K562 (cell line): ENCODE data around the gene CHAC1. TPM values are rescaled to one million over a fixed set of nuclear protein-coding genes. Genes with fewer than 3 reads are reported as not detected.

ENCODE experiments used
- KAT2B ChIP-seq: IDR thresholded peaks from one replicate; pipeline ENCODE4 v1.6.1; 2012; ENCODE audit warnings: low read depth, mild to moderate bottlenecking, control low read depth, inconsistent platforms, low read length, moderate library complexity
- KAT8 ChIP-seq: fragments of 450-650 bp; IDR thresholded peaks from 2 replicates; pipeline ENCODE4 v1.6.1; 2016; ENCODE audit warnings: low read depth, mild to moderate bottlenecking
- RERE ChIP-seq: sonication (generic); formaldehyde crosslinking; IDR thresholded peaks from 2 replicates; pipeline ENCODE4 v1.8.0; 2023; ENCODE audit warnings: missing genetic modification reagents, mild to moderate bottlenecking, borderline replicate concordance
- SIX5 ChIP-seq, 2 experiments: IDR thresholded peaks; 2 replicates each; pipeline ENCODE4 v1.6.1; 2011; ENCODE audit warnings: low read length in 2 of 2, borderline replicate concordance in 1 of 2, low read depth in 1 of 2, mild to moderate bottlenecking in 1 of 2, moderate library complexity in 1 of 2; ENCODE audit not compliant: insufficient read depth in 1 of 2
- TCF7 ChIP-seq: sonication (generic); IDR thresholded peaks from 2 replicates; pipeline ENCODE4 v1.6.1; 2016; ENCODE audit warnings: antibody characterized with exemption, borderline replicate concordance
- THAP12 ChIP-seq: fragments of 250-450 bp; sonication (Bioruptor Pico); IDR thresholded peaks from 2 replicates; pipeline ENCODE4 v1.9.0; 2021; ENCODE audit warnings: mild to moderate bottlenecking, inconsistent platforms
- polyA plus RNA-seq, 8 experiments: library from polyadenylated mRNA; depleted of rRNA in 4 of 8; stranded (reverse) in 5 of 8; unstranded in 3 of 8; fragments of >200 nt; fragmentation: Nextera tagmentation in 2 of 8; fragmentation: Illumina TruSeq in 1 of 8; extraction: Ambion mirVana in 2 of 8; extraction: Trizol in 1 of 8; gene quantifications; 2 replicates each; pipeline versions ENCODE4 v1.2.1 to v1.2.3, GENCODE V29; 2011 to 2014; ENCODE audit warnings: inconsistent platforms in 1 of 8, missing spikeins in 1 of 8
- total RNA-seq, 7 experiments: library from RNA; depleted of rRNA in 6 of 7; stranded (reverse); fragments of >200 nt in 6 of 7; fragmentation: Illumina TruSeq in 2 of 7; extraction: Trizol in 2 of 7; gene quantifications; 2 replicates each; pipeline versions ENCODE4 v1.2.1 to v1.2.3, GENCODE V29; 2011 to 2021; ENCODE audit warnings: low replicate concordance in 1 of 7
- TF ChIP-seq, protein P1 (sequence below), 3 experiments: fragments of 200-800 bp in 1 of 3; fragments of 250-450 bp in 1 of 3; fragments of 450-650 bp in 1 of 3; sonication (Bioruptor Pico) in 1 of 3; sonication (Bioruptor generic) in 1 of 3; formaldehyde crosslinking in 1 of 3; IDR thresholded peaks; 2 replicates each; pipeline versions ENCODE4 v1.6.1 to v1.8.0; 2016 to 2022; ENCODE audit warnings: mild to moderate bottlenecking in 2 of 3, missing genetic modification characterization in 2 of 3, missing compliant biosample characterization in 1 of 3, moderate library complexity in 1 of 3
- TF ChIP-seq, protein P2 (sequence below): sonication (generic); formaldehyde crosslinking; IDR thresholded peaks from 2 replicates; pipeline ENCODE4 v1.8.0; 2022; ENCODE audit warnings: missing genetic modification reagents, mild to moderate bottlenecking, borderline replicate concordance

Gene CHAC1
- total and polyA plus RNA-seq, 9 of the 15 experiments (the other 6 are each of a cell fraction or from before 2014, with no cell fraction given), result 0.47 to 39.0 (median 7.5) TPM

DNA sequence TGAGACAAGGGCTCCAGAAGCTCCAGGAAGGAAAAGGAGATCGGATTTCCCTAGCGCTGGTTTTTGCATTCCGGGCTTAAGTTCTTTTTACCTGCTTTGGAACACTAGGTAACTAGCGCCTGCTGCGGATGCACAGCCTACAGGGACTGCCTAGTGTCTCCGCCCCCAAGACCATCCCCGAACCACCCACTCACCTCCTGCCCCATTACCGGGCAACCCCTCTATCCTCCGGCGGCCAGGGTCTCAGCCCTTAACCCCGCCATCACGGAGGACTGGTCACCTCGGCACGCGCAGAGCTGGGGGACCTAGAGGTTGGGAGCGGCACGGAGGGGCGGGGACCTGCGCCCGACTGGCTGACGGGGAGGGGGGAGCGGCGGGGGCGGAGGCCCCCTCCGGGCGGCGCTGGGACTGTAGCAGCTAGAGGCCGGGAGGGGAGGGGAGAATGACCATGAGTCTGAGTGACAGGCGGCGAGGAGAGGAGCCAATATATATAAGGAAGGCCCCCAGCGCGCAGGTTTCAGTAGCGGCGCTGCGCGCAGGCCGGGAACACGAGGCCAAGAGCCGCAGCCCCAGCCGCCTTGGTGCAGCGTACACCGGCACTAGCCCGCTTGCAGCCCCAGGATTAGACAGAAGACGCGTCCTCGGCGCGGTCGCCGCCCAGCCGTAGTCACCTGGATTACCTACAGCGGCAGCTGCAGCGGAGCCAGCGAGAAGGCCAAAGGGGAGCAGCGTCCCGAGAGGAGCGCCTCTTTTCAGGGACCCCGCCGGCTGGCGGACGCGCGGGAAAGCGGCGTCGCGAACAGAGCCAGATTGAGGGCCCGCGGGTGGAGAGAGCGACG is 24.2 kb upstream of the CHAC1 start, which contains the start of gene DLL4 (continued):
- TF ChIP-seq RERE (CRISPR knock-in tag) (peak; percentile 89; the same call in 1 of the 2 replicates), THAP12 (CRISPR knock-in tag) (peak; percentile 35; the same call in 1 of the 2 replicates), TCF7 (no peak), KAT8 (no peak), SIX5 (IDR thresholded peaks at IDR 0.05; ENCODE audit: borderline replicate concordance in 1 of 2, insufficient read depth in 1 of 2, low read depth in 1 of 2, low read length in 2 of 2) (no peak), KAT2B (no peak)
- TF ChIP-seq, protein P1, sequence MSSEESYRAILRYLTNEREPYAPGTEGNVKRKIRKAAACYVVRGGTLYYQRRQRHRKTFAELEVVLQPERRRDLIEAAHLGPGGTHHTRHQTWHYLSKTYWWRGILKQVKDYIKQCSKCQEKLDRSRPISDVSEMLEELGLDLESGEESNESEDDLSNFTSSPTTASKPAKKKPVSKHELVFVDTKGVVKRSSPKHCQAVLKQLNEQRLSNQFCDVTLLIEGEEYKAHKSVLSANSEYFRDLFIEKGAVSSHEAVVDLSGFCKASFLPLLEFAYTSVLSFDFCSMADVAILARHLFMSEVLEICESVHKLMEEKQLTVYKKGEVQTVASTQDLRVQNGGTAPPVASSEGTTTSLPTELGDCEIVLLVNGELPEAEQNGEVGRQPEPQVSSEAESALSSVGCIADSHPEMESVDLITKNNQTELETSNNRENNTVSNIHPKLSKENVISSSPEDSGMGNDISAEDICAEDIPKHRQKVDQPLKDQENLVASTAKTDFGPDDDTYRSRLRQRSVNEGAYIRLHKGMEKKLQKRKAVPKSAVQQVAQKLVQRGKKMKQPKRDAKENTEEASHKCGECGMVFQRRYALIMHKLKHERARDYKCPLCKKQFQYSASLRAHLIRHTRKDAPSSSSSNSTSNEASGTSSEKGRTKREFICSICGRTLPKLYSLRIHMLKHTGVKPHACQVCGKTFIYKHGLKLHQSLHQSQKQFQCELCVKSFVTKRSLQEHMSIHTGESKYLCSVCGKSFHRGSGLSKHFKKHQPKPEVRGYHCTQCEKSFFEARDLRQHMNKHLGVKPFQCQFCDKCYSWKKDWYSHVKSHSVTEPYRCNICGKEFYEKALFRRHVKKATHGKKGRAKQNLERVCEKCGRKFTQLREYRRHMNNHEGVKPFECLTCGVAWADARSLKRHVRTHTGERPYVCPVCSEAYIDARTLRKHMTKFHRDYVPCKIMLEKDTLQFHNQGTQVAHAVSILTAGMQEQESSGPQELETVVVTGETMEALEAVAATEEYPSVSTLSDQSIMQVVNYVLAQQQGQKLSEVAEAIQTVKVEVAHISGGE (CRISPR knock-in tag; IDR thresholded peaks at IDR 0.05), result no peak
- TF ChIP-seq, protein P2, sequence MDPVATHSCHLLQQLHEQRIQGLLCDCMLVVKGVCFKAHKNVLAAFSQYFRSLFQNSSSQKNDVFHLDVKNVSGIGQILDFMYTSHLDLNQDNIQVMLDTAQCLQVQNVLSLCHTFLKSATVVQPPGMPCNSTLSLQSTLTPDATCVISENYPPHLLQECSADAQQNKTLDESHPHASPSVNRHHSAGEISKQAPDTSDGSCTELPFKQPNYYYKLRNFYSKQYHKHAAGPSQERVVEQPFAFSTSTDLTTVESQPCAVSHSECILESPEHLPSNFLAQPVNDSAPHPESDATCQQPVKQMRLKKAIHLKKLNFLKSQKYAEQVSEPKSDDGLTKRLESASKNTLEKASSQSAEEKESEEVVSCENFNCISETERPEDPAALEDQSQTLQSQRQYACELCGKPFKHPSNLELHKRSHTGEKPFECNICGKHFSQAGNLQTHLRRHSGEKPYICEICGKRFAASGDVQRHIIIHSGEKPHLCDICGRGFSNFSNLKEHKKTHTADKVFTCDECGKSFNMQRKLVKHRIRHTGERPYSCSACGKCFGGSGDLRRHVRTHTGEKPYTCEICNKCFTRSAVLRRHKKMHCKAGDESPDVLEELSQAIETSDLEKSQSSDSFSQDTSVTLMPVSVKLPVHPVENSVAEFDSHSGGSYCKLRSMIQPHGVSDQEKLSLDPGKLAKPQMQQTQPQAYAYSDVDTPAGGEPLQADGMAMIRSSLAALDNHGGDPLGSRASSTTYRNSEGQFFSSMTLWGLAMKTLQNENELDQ (CRISPR knock-in tag), result peak; percentile 89; the same call in 1 of the 2 replicates
